Uterus (tissue), 4 donors: ENCODE data around the gene COASY. TPM values are rescaled to one million over a fixed set of nuclear protein-coding genes. Genes with fewer than 3 reads are reported as not detected.
A peak's percentile ranks its signal among the peaks of the same experiment; 100 is the strongest.

ENCODE experiments used
- DNase-seq, 2 donors: peaks; one replicate each; pipeline ENCODE4 v3.0.0-alpha.2; 2019 to 2020
- H3K27ac ChIP-seq, 2 donors: fragments of 200-600 bp; sonication (generic); 1 replicate in 1 of 2; 2 replicates in 1 of 2; pipeline ENCODE4 v1.5.1; 2016 to 2018
- H3K27me3 ChIP-seq, 2 donors: fragments of 200-600 bp; sonication (generic); one replicate each; pipeline ENCODE4 v1.5.1; 2018 to 2019; ENCODE audit warnings: control low read depth in 1 of 2
- H3K36me3 ChIP-seq, 2 donors: fragments of 200-600 bp; sonication (generic); one replicate each; pipeline ENCODE4 v1.5.1; 2019; ENCODE audit warnings: control low read depth in 1 of 2
- H3K4me1 ChIP-seq, 2 donors: fragments of 200-600 bp; sonication (generic); one replicate each; pipeline ENCODE4 v1.5.1; 2018 to 2019; ENCODE audit warnings: control low read depth in 1 of 2
- H3K4me3 ChIP-seq, 2 donors: fragments of 200-600 bp; sonication (generic); 1 replicate in 1 of 2; 2 replicates in 1 of 2; pipeline ENCODE4 v1.5.1; 2018 to 2019; ENCODE audit warnings: mild to moderate bottlenecking in 1 of 2
- H3K9me3 ChIP-seq, 2 donors: fragments of 200-600 bp; sonication (generic); one replicate each; pipeline ENCODE4 v1.5.1; 2019; ENCODE audit warnings: control low read depth in 1 of 2
- CTCF ChIP-seq, 4 experiments: fragments of 200-600 bp in 2 of 4; fragments of 450-650 bp in 2 of 4; sonication (generic) in 2 of 4; IDR thresholded peaks; one replicate each; pipeline ENCODE4 v1.5.1; 2016 to 2019; ENCODE audit warnings: antibody characterized with exemption in 4 of 4, mild to moderate bottlenecking in 2 of 4, moderate library complexity in 1 of 4
- POLR2A ChIP-seq, 2 donors: fragments of 450-650 bp; IDR thresholded peaks; one replicate each; pipeline ENCODE4 v1.6.1; 2016; ENCODE audit warnings: antibody characterized with exemption in 2 of 2, mild to moderate bottlenecking in 1 of 2, moderate library complexity in 1 of 2
- intact Hi-C: fragments of 100-400 bp; cut with DNase I; formaldehyde crosslinking; loops from one replicate; pipeline ENCODE4 v1.15.1; 2023; ENCODE audit warnings: low total_unique reads
- total RNA-seq, 4 donors: library from RNA; depleted of rRNA in 3 of 4; stranded (reverse); fragments of >200 nt in 3 of 4; gene quantifications; one replicate each; pipeline versions ENCODE4 v1.1.0 to v1.2.4, GENCODE V29; 2014 to 2023
- donor health status: DM: yes; HTN: yes; CAD: no.

Gene COASY
- total RNA-seq, 4 donors from 2014 or later, result 2.6 to 42.6 (median 16.1) TPM

GRCh38 chr17:42566883-42567573, 5.1 kb downstream of the COASY start, which contains the start of gene MLX:
TSS of gene MLX (plus strand) at chr17:42567100. CDS start at chr17:42567125, 25 bp downstream.
- H3K4me1 ChIP-seq, result peaks cover 11 to 18% of the 10 kb centered on the region in 2 donors
- DNase-seq, result peak; percentile 92 to 94
- intact Hi-C loops, result no loop called here
- H3K27me3 ChIP-seq, result no peaks in the 10 kb centered on the region
- H3K36me3 ChIP-seq, result no peaks in the 10 kb centered on the region
- TF ChIP-seq CTCF (IDR thresholded peaks at IDR 0.05) (no peak), POLR2A (IDR thresholded peaks at IDR 0.05) (peak; percentile 41 to 62)
- H3K9me3 ChIP-seq, result no peaks in the 10 kb centered on the region
- peak within 1 kb of the TSS; percentile 86 to 91 for H3K27ac ChIP-seq
- peak within 1 kb of the TSS; percentile 82 to 84 for H3K4me3 ChIP-seq

- H3K9me3 ChIP-seq, result no peaks in the 10 kb centered on the region
- H3K27ac ChIP-seq, result no peak overlapping the region
- no peak for DNase-seq
- peaks cover 3 to 10% of the 10 kb centered on the region in 2 donors for H3K4me1 ChIP-seq
- intact Hi-C loops, result no loop called here
- H3K36me3 ChIP-seq, result no peaks in the 10 kb centered on the region
- no peak for TF ChIP-seq POLR2A (IDR thresholded peaks at IDR 0.05)
- no peak for TF ChIP-seq CTCF (IDR thresholded peaks at IDR 0.05)
- no peaks in the 10 kb centered on the region for H3K27me3 ChIP-seq
- no peak overlapping the region for H3K4me3 ChIP-seq
Measured at GRCh38 chr17:42568341-42569111, 6.6 kb downstream of the COASY start.

GRCh38 chr17:42571435-42572225, 9.7 kb downstream of the COASY start:
- Histone ChIP-seq H3K4me1 (no peaks in the 10 kb centered on the region), H3K9me3 (no peaks in the 10 kb centered on the region), H3K4me3 (no peak overlapping the region), H3K36me3 (no peaks in the 10 kb centered on the region), H3K27me3 (no peaks in the 10 kb centered on the region), H3K27ac (no peak overlapping the region)
- no peak for TF ChIP-seq CTCF (IDR thresholded peaks at IDR 0.05)
- TF ChIP-seq POLR2A (IDR thresholded peaks at IDR 0.05), result no peak
- DNase-seq, result no peak
- intact Hi-C loops, result loop anchor here (10.0 kb wide), 1 partner anchor 103 kb away; the partner anchor contains the start of gene PLEKHH3

GRCh38 chr17:42573095-42573494, 11.1 kb downstream of the COASY start:
- Histone ChIP-seq H3K4me1 (peaks cover 0 to 8% of the 10 kb centered on the region in 2 donors), H3K36me3 (no peaks in the 10 kb centered on the region), H3K27me3 (no peaks in the 10 kb centered on the region), H3K27ac (no peak overlapping the region), H3K9me3 (no peaks in the 10 kb centered on the region), H3K4me3 (no peak overlapping the region)
- DNase-seq, result no peak
- TF ChIP-seq CTCF (IDR thresholded peaks at IDR 0.05) (no peak), POLR2A (IDR thresholded peaks at IDR 0.05) (no peak)
- intact Hi-C loops, result loop anchor here (10.0 kb wide), 1 partner anchor 102 kb away; the partner anchor contains the start of gene PLEKHH3
